PC-9 (cell line): ENCODE measurements around the gene LBHD2. TPM values are rescaled to one million over a fixed set of nuclear protein-coding genes. Genes with fewer than 3 reads are reported as not detected.

Experiments used
- BruUV-seq: library from RNA; stranded (reverse); fragments of 400-500 nt; replicated peaks from 2 replicates; lab custom pipeline; 2021; lab: Mats Ljungman, UMichigan
- CTCF ChIA-PET: fragments of 300-600 bp; sonication (Branson Sonifier 250); formaldehyde crosslinking; loops from one replicate; lab custom pipeline; 2022; ENCODE audit warnings: antibody characterized with exemption; lab: Charles Lee
- POLR2A ChIA-PET: fragments of 300-600 bp; sonication (Branson Sonifier 250); formaldehyde crosslinking; loops from one replicate; lab custom pipeline; 2022; ENCODE audit warnings: antibody characterized with exemption; ENCODE audit not compliant: unreplicated experiment; lab: Charles Lee
- DNase-seq, 2 experiments: peaks; one replicate each; pipeline versions ENCODE4 v3.0.0 to v3.0.0-alpha.2; 2015 to 2022; ENCODE audit warnings: mixed read lengths in 1 of 2
- H2AFZ ChIP-seq: fragments of 200-600 bp; sonication (generic); 2 replicates; pipeline ENCODE4 v1.8.1; 2017; ENCODE audit warnings: antibody characterized with exemption
- H3F3A ChIP-seq: fragments of 200-600 bp; sonication (generic); 2 replicates; pipeline ENCODE4 v1.8.1; 2017; ENCODE audit warnings: antibody characterized with exemption, mild to moderate bottlenecking, low read depth; ENCODE audit not compliant: insufficient read depth
- H3K27ac ChIP-seq: fragments of 200-600 bp; sonication (generic); 2 replicates; pipeline ENCODE4 v1.6.1; 2016; ENCODE audit warnings: mixed run types
- H3K27me3 ChIP-seq: fragments of 200-600 bp; sonication (generic); 2 replicates; pipeline ENCODE4 v1.6.1; 2016; ENCODE audit warnings: low read depth, mixed run types; ENCODE audit not compliant: insufficient read depth
- H3K36me3 ChIP-seq: fragments of 200-600 bp; sonication (generic); 2 replicates; pipeline ENCODE4 v1.6.1; 2016; ENCODE audit warnings: low read depth, mixed run types
- H3K4me1 ChIP-seq: fragments of 200-600 bp; sonication (generic); replicated peaks from 2 replicates; pipeline ENCODE4 v1.6.1; 2016; ENCODE audit warnings: mixed run types; ENCODE audit not compliant: insufficient read depth
- H3K4me2 ChIP-seq: fragments of 200-600 bp; sonication (generic); 2 replicates; pipeline ENCODE4 v1.6.1; 2017; ENCODE audit warnings: mixed run types
- H3K4me3 ChIP-seq: fragments of 200-600 bp; sonication (generic); 2 replicates; pipeline ENCODE4 v1.6.1; 2016; ENCODE audit warnings: mixed run types
- H3K79me2 ChIP-seq: fragments of 200-600 bp; sonication (generic); 2 replicates; pipeline ENCODE4 v1.6.1; 2017; ENCODE audit warnings: low read depth, mixed run types
- H3K9me2 ChIP-seq: fragments of 200-600 bp; sonication (generic); 2 replicates; pipeline ENCODE4 v1.8.1; 2017; ENCODE audit warnings: mild to moderate bottlenecking; ENCODE audit not compliant: insufficient read depth
- H3K9me3 ChIP-seq: fragments of 200-600 bp; sonication (generic); 2 replicates; pipeline ENCODE4 v1.8.1; 2016; ENCODE audit warnings: low read depth; ENCODE audit not compliant: insufficient read depth
- H4K20me1 ChIP-seq: fragments of 200-600 bp; sonication (generic); 2 replicates; pipeline ENCODE4 v1.8.1; 2017; ENCODE audit not compliant: insufficient read depth
- CTCF ChIP-seq: fragments of 200-600 bp; sonication (generic); conservative IDR thresholded peaks from 2 replicates; pipeline ENCODE4 v1.6.1; 2017; ENCODE audit warnings: mixed run types, antibody characterized with exemption, mild to moderate bottlenecking, moderate library complexity
- EZH2 ChIP-seq: fragments of 200-600 bp; sonication (generic); IDR thresholded peaks from 2 replicates; pipeline ENCODE4 v1.8.0; 2017; ENCODE audit warnings: antibody characterized with exemption, low read depth
- intact Hi-C: fragments of 100-400 bp; cut with micrococcal nuclease; formaldehyde crosslinking; loops from one replicate; pipeline ENCODE4 v1.10.0; 2022; ENCODE audit not compliant: unreplicated experiment
- total RNA-seq: library from RNA; stranded (reverse); gene quantifications from 2 replicates; pipeline ENCODE4 v1.2.3, GENCODE V29; 2021

The LBHD2 gene
- total RNA-seq, 1 experiment from 2014 or later: 0.52 TPM

- no peaks in the 10 kb centered on the region for H3K27me3 ChIP-seq
- peaks cover 16% of the 10 kb centered on the region for H3K79me2 ChIP-seq
- H3K9me2 ChIP-seq: no peaks in the 10 kb centered on the region
- H3K27ac ChIP-seq: no peak overlapping the region
- H4K20me1 ChIP-seq: no peaks in the 10 kb centered on the region
- ChIA-PET CTCF (no interaction called here), POLR2A (no interaction called here)
- H3K9me3 ChIP-seq: no peaks in the 10 kb centered on the region
- TF ChIP-seq CTCF: no peak
- no peak for TF ChIP-seq EZH2
- no peak overlapping the region for H2AFZ ChIP-seq
- no peak overlapping the region for H3K4me2 ChIP-seq
- peaks cover 70% of the 10 kb centered on the region for H3F3A ChIP-seq
- DNase-seq: peak in 1 of 2 experiments; percentile 73
- peaks cover 6% of the 10 kb centered on the region; the same call in 1 of the 2 replicates for H3K36me3 ChIP-seq
- no TSS peak for BruUV-seq
- H3K4me3 ChIP-seq: no peak overlapping the region
- intact Hi-C loops: no loop called here
- peaks cover 54% of the 10 kb centered on the region for H3K4me1 ChIP-seq
Measured at GRCh38 chr14:103064436-103064835, 19.6 kb upstream of the LBHD2 start.

DNA sequence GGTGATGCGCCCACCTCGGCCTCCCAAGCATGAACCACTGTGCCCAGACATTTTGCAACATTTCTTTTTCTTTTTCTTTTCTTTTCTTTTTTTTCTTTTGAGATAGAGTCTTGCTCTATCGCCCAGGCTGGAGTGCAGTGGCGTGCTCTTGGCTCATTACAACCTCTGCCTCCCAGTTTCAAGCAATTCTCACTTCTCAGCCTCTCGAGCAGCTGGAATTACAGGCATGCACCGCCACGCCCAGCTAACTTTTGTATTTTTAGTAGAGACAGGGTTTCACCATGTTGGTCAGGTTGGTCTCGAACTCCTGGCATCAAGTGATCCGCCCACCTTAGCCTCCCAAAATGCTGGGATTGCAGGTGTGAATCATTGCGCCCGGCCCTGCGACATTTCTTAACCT lies 19.0 kb upstream of the LBHD2 start:
- Histone ChIP-seq H3K9me3 (no peaks in the 10 kb centered on the region), H3K4me1 (peaks cover 49% of the 10 kb centered on the region), H3K79me2 (peaks cover 10% of the 10 kb centered on the region), H3K4me3 (no peak overlapping the region), H3K4me2 (no peak overlapping the region), H3K27ac (peak overlapping the region; percentile 12; the same call in 1 of the 2 replicates), H3K9me2 (no peaks in the 10 kb centered on the region), H2AFZ (no peak overlapping the region), H3K27me3 (no peaks in the 10 kb centered on the region), H4K20me1 (no peaks in the 10 kb centered on the region), H3F3A (peaks cover 70% of the 10 kb centered on the region), H3K36me3 (peaks cover 6% of the 10 kb centered on the region; the same call in 1 of the 2 replicates)
- no peak for DNase-seq
- intact Hi-C loops: loop anchor here (5.0 kb wide), 1 partner anchor 538 kb away; no protein-coding TSS in a partner anchor
- ChIA-PET POLR2A (no interaction called here), CTCF (no interaction called here)
- TF ChIP-seq CTCF (no peak), EZH2 (no peak)
- no TSS peak for BruUV-seq

- CTCF ChIA-PET: interaction anchor here (0.5 to 0.6 kb wide), 2 partner anchors 123 to 334 kb away, joined by 3 to 4 read pairs; no protein-coding TSS in a partner anchor
- H3K4me1 ChIP-seq: peaks cover 45% of the 10 kb centered on the region
- no peaks in the 10 kb centered on the region for H4K20me1 ChIP-seq
- no peak overlapping the region for H3K4me3 ChIP-seq
- peaks cover 2% of the 10 kb centered on the region; the same call in 1 of the 2 replicates for H3K79me2 ChIP-seq
- no peaks in the 10 kb centered on the region for H3K27me3 ChIP-seq
- no peaks in the 10 kb centered on the region for H3K9me3 ChIP-seq
- no peaks in the 10 kb centered on the region for H3K9me2 ChIP-seq
- no peak overlapping the region for H3K4me2 ChIP-seq
- POLR2A ChIA-PET: interaction anchor here (0.7 kb wide), 1 partner anchor 436 kb away, joined by 3 read pairs; no protein-coding TSS in a partner anchor
- no peak overlapping the region for H2AFZ ChIP-seq
- peaks cover 69% of the 10 kb centered on the region for H3F3A ChIP-seq
- no peaks in the 10 kb centered on the region for H3K36me3 ChIP-seq
- intact Hi-C loops: loop anchor here (2.0 to 5.0 kb wide), 2 partner anchors 39 to 539 kb away; no protein-coding TSS in a partner anchor
- BruUV-seq: no TSS peak
- H3K27ac ChIP-seq: peak overlapping the region; percentile 94
- TF ChIP-seq CTCF (no peak), EZH2 (no peak)
- no peak for DNase-seq
Measured at GRCh38 chr14:103065861-103066260, 18.1 kb upstream of the LBHD2 start.
